Activated naive CD4-positive, alpha-beta T cell treated with anti-CD3 and anti-CD28 coated beads for 36 hours (primary cell): ENCODE results near the gene CROCC2. TPM values are rescaled to one million over a fixed set of nuclear protein-coding genes. Genes with fewer than 3 reads are reported as not detected.

Source experiments
- CTCF ChIA-PET: fragments of 350-600 bp; sonication (Branson Sonifier 250); formaldehyde crosslinking; loops from one replicate; lab custom pipeline; 2021; ENCODE audit warnings: antibody characterized with exemption; lab: Charles Lee
- DNase-seq: peaks from one replicate; pipeline ENCODE4 v3.0.0-alpha.2; 2020
- H3K27ac Mint-ChIP-seq: one replicate; pipeline ENCODE4 v1.8.0; 2021; ENCODE audit warnings: mild to moderate bottlenecking, mixed read lengths
- H3K27me3 Mint-ChIP-seq: one replicate; pipeline ENCODE4 v1.8.0; 2021; ENCODE audit warnings: low read depth, mixed read lengths
- H3K36me3 Mint-ChIP-seq: one replicate; pipeline ENCODE4 v1.8.0; 2021; ENCODE audit warnings: low read depth, mixed read lengths
- H3K4me1 Mint-ChIP-seq: one replicate; pipeline ENCODE4 v1.8.0; 2021; ENCODE audit warnings: low read depth, mixed read lengths
- H3K4me3 Mint-ChIP-seq: one replicate; pipeline ENCODE4 v1.8.0; 2021; ENCODE audit warnings: mild to moderate bottlenecking, moderate library complexity, mixed read lengths
- H3K9me3 Mint-ChIP-seq: one replicate; pipeline ENCODE4 v1.8.0; 2021; ENCODE audit warnings: mixed read lengths
- intact Hi-C: fragments of 100-400 bp; cut with micrococcal nuclease; formaldehyde crosslinking; loops from one replicate; pipeline ENCODE4 v1.15.1; 2023
- total RNA-seq, 2 experiments: library from RNA; stranded (reverse); gene quantifications; one replicate each; pipeline ENCODE4 v1.2.3, GENCODE V29; 2021

Gene CROCC2
- total RNA-seq, 2 experiments from 2014 or later, result not detected

DNA sequence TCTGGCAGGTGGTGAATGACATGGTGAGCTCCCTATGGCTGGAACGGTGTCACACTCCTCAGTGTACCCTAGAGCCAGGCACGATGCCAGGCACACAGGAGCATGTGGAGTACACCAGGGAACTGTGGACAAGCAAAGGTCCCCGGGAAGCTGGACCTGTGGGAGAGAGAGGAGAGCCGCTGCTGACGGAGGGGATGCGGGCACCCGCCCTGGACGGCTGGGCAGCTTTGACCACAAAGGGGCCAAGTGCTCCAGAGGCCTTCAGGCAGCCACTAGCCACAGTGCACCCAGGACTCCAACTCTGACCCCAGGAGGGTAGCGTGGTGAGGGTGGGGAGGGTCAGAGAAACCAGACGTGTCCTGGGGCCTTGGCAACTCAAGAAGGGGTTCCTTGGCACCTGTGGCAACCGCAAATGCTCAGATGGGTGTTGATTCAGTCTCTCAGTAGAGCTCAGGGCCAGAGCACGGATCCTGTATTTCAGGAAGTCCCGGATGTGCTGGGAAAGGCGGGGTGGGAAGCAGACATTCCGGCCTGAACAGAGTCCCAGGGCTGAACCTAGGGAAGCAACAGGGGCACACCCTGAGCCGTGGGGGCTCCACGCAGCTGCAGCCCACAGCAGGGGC, 7.9 kb upstream of the CROCC2 start:
- H3K27me3 Mint-ChIP-seq, result no peaks in the 10 kb centered on the region
- CTCF ChIA-PET, result interaction anchor here (0.6 kb wide), 1 partner anchor 312 kb away, joined by 8 read pairs; no protein-coding TSS in a partner anchor
- no peaks in the 10 kb centered on the region for H3K36me3 Mint-ChIP-seq
- H3K4me1 Mint-ChIP-seq, result no peaks in the 10 kb centered on the region
- no peak for DNase-seq
- H3K4me3 Mint-ChIP-seq, result no peak overlapping the region
- intact Hi-C loops, result no loop called here
- no peak overlapping the region for H3K27ac Mint-ChIP-seq
- H3K9me3 Mint-ChIP-seq, result no peaks in the 10 kb centered on the region

GRCh38 chr2:240898731-240899467, 7.2 kb upstream of the CROCC2 start:
- no peaks in the 10 kb centered on the region for H3K36me3 Mint-ChIP-seq
- H3K27me3 Mint-ChIP-seq, result no peaks in the 10 kb centered on the region
- CTCF ChIA-PET, result no interaction called here
- no peak overlapping the region for H3K4me3 Mint-ChIP-seq
- no peaks in the 10 kb centered on the region for H3K9me3 Mint-ChIP-seq
- DNase-seq, result no peak
- intact Hi-C loops, result no loop called here
- no peak overlapping the region for H3K27ac Mint-ChIP-seq
- no peaks in the 10 kb centered on the region for H3K4me1 Mint-ChIP-seq

DNA sequence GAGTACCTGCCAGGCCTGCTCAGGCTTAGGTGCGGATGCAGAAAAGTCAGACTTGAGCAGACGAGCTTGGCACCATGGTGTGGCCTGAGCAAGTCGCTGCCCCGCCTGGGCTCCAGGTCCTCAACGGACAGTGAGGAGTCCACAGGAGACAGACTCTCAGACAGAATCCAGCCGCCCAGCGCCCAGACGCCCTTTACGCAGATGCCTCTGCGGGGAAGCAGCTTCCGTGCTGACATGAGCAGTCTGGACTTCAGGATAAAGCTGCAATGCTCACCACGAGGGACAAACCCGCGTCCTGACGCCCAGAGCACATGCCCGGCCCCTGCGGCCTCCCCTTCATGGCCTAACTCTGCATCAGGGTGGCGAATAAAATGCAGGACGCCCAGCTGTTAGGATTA, 6.7 kb upstream of the CROCC2 start:
- CTCF ChIA-PET, result no interaction called here
- H3K27me3 Mint-ChIP-seq, result no peaks in the 10 kb centered on the region
- H3K4me1 Mint-ChIP-seq, result no peaks in the 10 kb centered on the region
- H3K9me3 Mint-ChIP-seq, result no peaks in the 10 kb centered on the region
- intact Hi-C loops, result no loop called here
- no peak for DNase-seq
- H3K4me3 Mint-ChIP-seq, result no peak overlapping the region
- no peaks in the 10 kb centered on the region for H3K36me3 Mint-ChIP-seq
- no peak overlapping the region for H3K27ac Mint-ChIP-seq

DNA sequence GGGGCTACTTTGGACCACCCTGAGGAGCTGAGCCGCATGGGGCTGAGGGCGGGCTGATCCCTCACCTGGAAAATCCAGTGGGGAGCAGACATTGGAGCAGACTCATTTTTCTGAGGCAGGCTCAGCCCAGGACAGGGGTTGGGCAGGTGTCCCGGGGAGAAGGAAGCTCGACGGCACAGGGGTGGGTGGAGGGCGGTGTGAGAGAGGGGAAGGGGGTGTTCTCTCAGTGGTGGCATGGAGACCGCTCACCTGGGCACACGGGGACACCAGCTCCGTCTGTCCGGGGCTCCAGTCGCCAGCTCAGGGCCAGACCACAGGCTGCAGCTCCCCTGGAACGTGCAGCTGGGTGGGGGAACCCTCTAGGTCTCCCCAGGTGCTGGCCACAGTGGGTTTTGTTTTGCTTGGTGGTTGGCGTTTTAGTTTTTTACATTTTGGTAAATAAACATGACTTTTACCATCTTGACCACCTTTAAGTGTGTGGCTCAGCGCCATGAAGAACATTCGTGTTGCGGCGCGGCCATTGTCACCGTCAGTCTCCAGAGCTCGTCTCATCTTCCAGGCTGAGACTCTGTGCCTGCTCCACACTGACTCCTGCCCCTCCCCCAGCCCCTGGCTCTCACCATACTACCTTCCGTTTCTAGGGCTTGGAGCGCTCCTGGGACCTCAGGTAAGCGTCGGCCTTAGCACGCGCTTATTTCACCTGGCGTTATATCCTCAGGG, 5.8 kb upstream of the CROCC2 start:
- no peak for DNase-seq
- Mint-ChIP-seq H3K4me3 (no peak overlapping the region), H3K27me3 (no peaks in the 10 kb centered on the region), H3K4me1 (no peaks in the 10 kb centered on the region), H3K9me3 (no peaks in the 10 kb centered on the region), H3K27ac (no peak overlapping the region), H3K36me3 (no peaks in the 10 kb centered on the region)
- intact Hi-C loops, result no loop called here
- CTCF ChIA-PET, result no interaction called here

- intact Hi-C loops, result no loop called here
Measured at GRCh38 chr2:240901986-240902614, 4.0 kb upstream of the CROCC2 start.

GRCh38 chr2:240902615-240903041, 3.5 kb upstream of the CROCC2 start:
- Mint-ChIP-seq H3K4me3 (no peak overlapping the region), H3K36me3 (no peaks in the 10 kb centered on the region), H3K4me1 (no peaks in the 10 kb centered on the region), H3K27ac (no peak overlapping the region), H3K9me3 (no peaks in the 10 kb centered on the region), H3K27me3 (no peaks in the 10 kb centered on the region)
- CTCF ChIA-PET, result no interaction called here
- intact Hi-C loops, result no loop called here
- no peak for DNase-seq

More at GRCh38 chr2:240901986-240902614, 4.0 kb upstream of the CROCC2 start:
- CTCF ChIA-PET, result no interaction called here
- H3K27me3 Mint-ChIP-seq, result no peaks in the 10 kb centered on the region
- H3K4me1 Mint-ChIP-seq, result no peaks in the 10 kb centered on the region
- H3K4me3 Mint-ChIP-seq, result no peak overlapping the region
- DNase-seq, result no peak
- H3K9me3 Mint-ChIP-seq, result no peaks in the 10 kb centered on the region
- H3K27ac Mint-ChIP-seq, result no peak overlapping the region
- no peaks in the 10 kb centered on the region for H3K36me3 Mint-ChIP-seq

GRCh38 chr2:240903191-240904060, 2.7 kb upstream of the CROCC2 start:
- DNase-seq, result no peak
- H3K9me3 Mint-ChIP-seq, result no peaks in the 10 kb centered on the region
- CTCF ChIA-PET, result no interaction called here
- H3K36me3 Mint-ChIP-seq, result no peaks in the 10 kb centered on the region
- no peak overlapping the region for H3K27ac Mint-ChIP-seq
- no peaks in the 10 kb centered on the region for H3K27me3 Mint-ChIP-seq
- no peak overlapping the region for H3K4me3 Mint-ChIP-seq
- intact Hi-C loops, result no loop called here
- H3K4me1 Mint-ChIP-seq, result no peaks in the 10 kb centered on the region

GRCh38 chr2:240904216-240905175, 1.6 kb upstream of the CROCC2 start:
- no peaks in the 10 kb centered on the region for H3K4me1 Mint-ChIP-seq
- H3K4me3 Mint-ChIP-seq, result no peak overlapping the region
- H3K36me3 Mint-ChIP-seq, result no peaks in the 10 kb centered on the region
- H3K9me3 Mint-ChIP-seq, result no peaks in the 10 kb centered on the region
- no peak overlapping the region for H3K27ac Mint-ChIP-seq
- intact Hi-C loops, result no loop called here
- CTCF ChIA-PET, result no interaction called here
- DNase-seq, result no peak
- no peaks in the 10 kb centered on the region for H3K27me3 Mint-ChIP-seq

GRCh38 chr2:240905176-240905781, 857 bp upstream of the CROCC2 start:
- no peak overlapping the region for H3K27ac Mint-ChIP-seq
- CTCF ChIA-PET, result no interaction called here
- no peaks in the 10 kb centered on the region for H3K4me1 Mint-ChIP-seq
- H3K27me3 Mint-ChIP-seq, result no peaks in the 10 kb centered on the region
- H3K36me3 Mint-ChIP-seq, result no peaks in the 10 kb centered on the region
- H3K4me3 Mint-ChIP-seq, result no peak overlapping the region
- no peaks in the 10 kb centered on the region for H3K9me3 Mint-ChIP-seq
- intact Hi-C loops, result no loop called here
- no peak for DNase-seq

- CTCF ChIA-PET, result no interaction called here
- no peak for DNase-seq
- H3K4me1 Mint-ChIP-seq, result no peaks in the 10 kb centered on the region
- H3K9me3 Mint-ChIP-seq, result no peaks in the 10 kb centered on the region
- no peak overlapping the region for H3K27ac Mint-ChIP-seq
- intact Hi-C loops, result no loop called here
- no peaks in the 10 kb centered on the region for H3K36me3 Mint-ChIP-seq
- no peak overlapping the region for H3K4me3 Mint-ChIP-seq
- H3K27me3 Mint-ChIP-seq, result peaks cover 2% of the 10 kb centered on the region
Measured at GRCh38 chr2:240906911-240907590, 915 bp downstream of the CROCC2 start.
